Left renal pelvis (tissue), 4 donors: ENCODE results near the gene SLC30A10. TPM values are rescaled to one million over a fixed set of nuclear protein-coding genes. Genes with fewer than 3 reads are reported as not detected.
"Not testable (repeated sequence)": the region's sequence is repeated elsewhere in the genome, so short reads cannot be mapped to it uniquely, and the experiment has no call there.

Experiments
- DNase-seq, 4 donors: peaks; one replicate each; pipeline ENCODE4 v3.0.0-alpha.2; 2013; ENCODE audit warnings: low read depth in 4 of 4, low spot score in 3 of 4
- polyA plus RNA-seq, 4 donors: library from polyadenylated mRNA; unstranded; fragments of 120-200 nt; gene quantifications; one replicate each; pipeline ENCODE4 v1.2.1, GENCODE V29; 2013; ENCODE audit not compliant: insufficient read length in 4 of 4

The SLC30A10 gene
- polyA plus RNA-seq, 4 donors, result 0.11 to 0.40 (median 0.18) TPM

DNA sequence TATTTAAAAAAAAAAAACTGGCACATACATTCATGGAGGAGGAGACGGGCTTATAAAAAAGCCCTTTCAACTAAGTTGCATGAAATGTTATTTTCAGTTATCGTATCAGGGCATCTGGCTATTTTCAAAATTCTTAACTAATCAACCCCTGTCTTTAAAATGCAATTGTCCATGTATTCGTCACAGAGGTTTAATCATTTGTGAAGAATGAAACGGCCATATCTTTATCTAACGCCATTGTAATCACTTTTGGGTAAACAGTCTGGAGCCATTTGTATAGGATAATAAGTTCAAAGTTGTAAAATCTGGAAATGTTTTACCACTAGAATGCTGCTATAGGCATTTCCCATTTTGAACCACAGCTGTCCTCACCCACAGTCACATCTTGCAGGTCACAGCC lies 30.4 kb downstream of the SLC30A10 start:
- no peak for DNase-seq

GRCh38 chr1:219892271-219892670 lies 36.1 kb downstream of the SLC30A10 start:
- not testable (repeated sequence) for DNase-seq

- not testable (repeated sequence) for DNase-seq
Measured at GRCh38 chr1:219891846-219892245, 36.5 kb downstream of the SLC30A10 start.

GRCh38 chr1:219888667-219889066 lies 39.7 kb downstream of the SLC30A10 start:
- DNase-seq, result not testable (repeated sequence)

DNA sequence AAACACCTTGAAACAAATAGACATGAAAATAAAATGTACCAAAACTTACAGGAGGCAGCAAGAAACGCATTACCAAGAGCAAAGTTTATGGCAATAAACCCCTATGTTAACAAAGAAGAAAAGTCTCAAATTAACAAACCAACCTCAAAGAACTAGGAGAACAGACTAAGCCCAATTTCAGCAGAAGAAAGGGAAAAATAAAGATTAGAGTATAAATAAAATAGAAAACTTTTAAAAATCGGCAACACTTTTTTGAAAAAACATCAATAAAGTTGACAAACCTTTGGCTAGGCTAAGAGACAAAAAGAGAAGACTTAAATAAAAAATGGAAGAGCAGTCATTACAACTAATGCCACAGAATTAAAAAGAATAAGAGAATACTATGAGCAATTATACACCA lies 42.7 kb downstream of the SLC30A10 start:
- no peak for DNase-seq

DNA sequence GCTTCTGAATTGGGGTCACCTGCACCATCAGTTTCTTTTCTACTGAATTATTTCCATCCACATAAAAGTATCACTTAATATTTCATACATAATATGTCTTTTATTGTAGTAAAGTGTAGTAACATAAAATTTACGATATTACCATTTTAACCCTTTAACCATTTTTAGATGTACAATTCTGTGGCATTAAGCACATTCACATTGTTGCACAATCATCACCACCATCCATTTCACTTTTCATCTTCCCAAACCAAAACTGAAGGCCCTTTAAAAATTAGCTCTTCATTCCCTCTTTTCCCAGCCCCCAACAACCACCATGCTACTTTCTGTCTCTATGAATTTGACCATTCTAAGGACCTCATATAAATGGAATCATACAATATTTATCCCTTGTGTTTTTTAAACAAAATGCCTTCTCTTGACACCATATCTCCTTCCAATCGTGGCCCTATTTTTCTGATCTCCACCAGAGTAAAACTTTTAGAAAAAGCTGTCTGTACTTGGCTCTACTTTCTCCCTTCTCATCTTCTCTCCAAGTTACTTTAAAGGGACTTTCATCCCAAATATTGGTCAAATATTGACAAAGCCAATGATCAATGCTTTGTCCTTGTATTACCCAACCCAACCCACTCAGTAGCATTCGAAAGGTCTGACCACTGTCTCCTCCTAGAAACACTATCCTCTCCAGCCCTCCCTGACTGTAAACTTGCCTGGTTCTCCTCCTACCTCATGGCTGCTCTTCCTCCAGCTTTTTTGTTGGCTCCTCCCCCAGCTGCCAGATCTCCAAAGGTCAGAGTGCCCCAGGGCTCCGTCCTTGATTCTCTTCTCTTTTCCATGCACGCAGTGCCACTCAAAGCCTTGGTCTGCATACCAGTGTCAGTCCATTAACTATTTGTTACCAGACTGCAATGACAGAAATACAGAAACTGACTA lies 44.7 kb downstream of the SLC30A10 start:
- DNase-seq, result no peak

GRCh38 chr1:219882755-219883154 lies 45.6 kb downstream of the SLC30A10 start:
- DNase-seq, result no peak

DNA sequence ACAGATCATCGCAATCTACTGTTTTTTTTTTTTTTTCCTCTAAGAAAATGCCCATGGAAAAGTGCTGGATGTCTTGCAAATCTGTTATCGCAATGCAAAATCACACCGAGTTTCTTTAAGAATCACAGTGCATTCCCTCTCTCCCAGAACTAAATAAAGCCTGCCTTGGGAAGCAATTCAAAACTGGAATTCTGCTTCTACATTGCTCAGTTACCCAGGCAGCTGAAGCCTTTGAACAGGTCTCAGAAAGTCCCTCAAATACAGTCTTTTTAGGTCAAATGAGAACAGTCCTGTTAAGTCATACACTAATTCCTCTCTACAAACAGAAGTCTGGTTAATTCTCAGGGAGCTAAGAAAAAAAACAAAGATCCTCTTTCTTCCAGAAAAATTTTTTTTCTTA lies 46.3 kb downstream of the SLC30A10 start:
- DNase-seq, result no peak

- no peak for DNase-seq
Measured at GRCh38 chr1:219880765-219881457, 47.4 kb downstream of the SLC30A10 start.

- DNase-seq, result no peak
Measured at GRCh38 chr1:219876798-219877209, 51.6 kb downstream of the SLC30A10 start.

- DNase-seq, result no peak
Measured at GRCh38 chr1:219875860-219876259, 52.5 kb downstream of the SLC30A10 start.

- not testable (repeated sequence) for DNase-seq
Measured at GRCh38 chr1:219872538-219872937, 55.8 kb downstream of the SLC30A10 start.

DNA sequence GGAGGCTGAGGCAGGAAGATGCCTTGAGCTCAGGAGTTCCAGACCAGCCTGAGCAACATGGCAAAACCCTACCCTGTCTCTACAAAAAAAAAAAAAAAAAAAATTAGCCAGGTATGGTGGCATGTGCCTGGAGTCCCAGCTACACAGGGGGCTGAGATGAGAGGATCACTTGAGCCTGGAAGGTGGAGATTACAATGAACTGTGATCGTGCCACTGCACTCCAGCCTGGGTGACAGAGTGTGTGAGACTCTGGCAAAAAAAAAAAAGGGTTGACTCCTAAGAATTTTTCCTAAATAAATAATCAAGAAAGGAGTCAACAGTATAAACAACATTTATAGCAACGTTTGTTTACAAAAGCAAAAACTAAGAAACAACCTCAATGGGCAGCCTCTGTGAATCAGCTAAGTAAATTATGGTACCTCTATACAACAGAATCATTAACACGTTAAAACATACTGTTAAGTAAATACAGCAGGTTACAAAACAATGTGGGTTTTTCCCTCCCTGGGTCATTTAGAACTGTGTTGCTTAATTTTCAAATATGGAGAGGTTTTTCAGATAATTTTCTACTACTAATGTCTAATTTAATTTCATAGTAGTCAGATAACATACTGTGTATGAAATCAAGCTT lies 56.8 kb downstream of the SLC30A10 start:
- no peak for DNase-seq

DNA sequence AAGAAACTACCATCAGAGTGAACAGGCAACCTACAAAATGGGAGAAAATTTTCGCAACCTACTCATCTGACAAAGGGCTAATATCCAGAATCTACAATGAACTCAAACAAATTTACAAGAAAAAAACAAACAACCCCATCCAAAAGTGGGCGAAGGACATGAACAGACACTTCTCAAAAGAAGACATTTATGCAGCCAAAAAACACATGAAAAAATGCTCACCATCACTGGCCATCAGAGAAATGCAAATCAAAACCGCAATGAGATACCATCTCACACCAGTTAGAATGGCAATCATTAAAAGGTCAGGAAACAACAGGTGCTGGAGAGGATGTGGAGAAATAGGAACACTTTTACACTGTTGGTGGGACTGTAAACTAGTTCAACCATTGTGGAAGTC lies 59.7 kb downstream of the SLC30A10 start:
- DNase-seq, result not testable (repeated sequence)

Other genes with a start within 250 kb of the SLC30A10 start
- gene EPRS1, start 117.9 kb upstream of the SLC30A10 start, polyA plus RNA-seq, result 100 to 1,000 TPM; 103 to 127 (median 111) TPM
- 10 to 100 TPM; 31.6 to 52.4 (median 48.3) TPM for gene BPNT1, start 161.2 kb upstream of the SLC30A10 start, polyA plus RNA-seq
- 100 to 1,000 TPM in 1 of 4 donors, 10 to 100 TPM in 3; 57.5 to 101 (median 91.0) TPM for gene IARS2, start 165.6 kb upstream of the SLC30A10 start, polyA plus RNA-seq